DOHH2 (cell line): ENCODE measurements around the gene ANK3.

Experiments
- H3F3A ChIP-seq: fragments of 200-600 bp; sonication (generic), shearing (Covaris generic); 2 replicates; pipeline ENCODE4 v1.6.0; 2016; ENCODE audit warnings: antibody characterized with exemption, mild to moderate bottlenecking; ENCODE audit not compliant: control insufficient read depth, insufficient read depth
- H3K27ac ChIP-seq: fragments of 200-600 bp; sonication (generic); 2 replicates; pipeline ENCODE4 v1.5.1; 2014; ENCODE audit warnings: low read depth, mild to moderate bottlenecking, low read length, moderate library complexity
- H3K27me3 ChIP-seq: fragments of 200-600 bp; sonication (generic); 2 replicates; pipeline ENCODE4 v1.6.1; 2014; ENCODE audit warnings: mild to moderate bottlenecking, low read length, mixed read lengths; ENCODE audit not compliant: control insufficient read depth
- H3K36me3 ChIP-seq: fragments of 200-600 bp; sonication (generic); 2 replicates; pipeline ENCODE4 v1.6.1; 2014; ENCODE audit warnings: mild to moderate bottlenecking, low read length, moderate library complexity, mixed read lengths; ENCODE audit not compliant: control insufficient read depth
- H3K4me1 ChIP-seq: fragments of 200-600 bp; sonication (generic); 2 replicates; pipeline ENCODE4 v1.6.1; 2014; ENCODE audit warnings: mild to moderate bottlenecking, low read length, mixed read lengths; ENCODE audit not compliant: control insufficient read depth
- H3K4me2 ChIP-seq: fragments of 200-600 bp; sonication (generic); 2 replicates; pipeline ENCODE4 v1.6.0; 2014; ENCODE audit warnings: mild to moderate bottlenecking, low read length, moderate library complexity
- H3K4me3 ChIP-seq: fragments of 200-600 bp; sonication (generic); 2 replicates; pipeline ENCODE4 v1.5.1; 2014; ENCODE audit warnings: mild to moderate bottlenecking, low read length, mixed read lengths
- H3K79me2 ChIP-seq: fragments of 200-600 bp; sonication (generic); 2 replicates; pipeline ENCODE4 v1.6.1; 2014; ENCODE audit warnings: mild to moderate bottlenecking, low read length, mixed read lengths; ENCODE audit not compliant: control insufficient read depth
- H3K9me2 ChIP-seq: fragments of 200-600 bp; sonication (generic); replicated peaks from 2 replicates; pipeline ENCODE4 v1.6.1; 2014; ENCODE audit warnings: mild to moderate bottlenecking, low read length, mixed read lengths; ENCODE audit not compliant: control insufficient read depth
- H3K9me3 ChIP-seq: fragments of 200-600 bp; sonication (generic); 2 replicates; pipeline ENCODE4 v1.6.1; 2014; ENCODE audit warnings: antibody characterized with exemption, low read length, mixed read lengths; ENCODE audit not compliant: control insufficient read depth, insufficient read depth
- H4K20me1 ChIP-seq: fragments of 200-600 bp; sonication (generic); 2 replicates; pipeline ENCODE4 v1.6.0; 2014; ENCODE audit warnings: low read depth, mild to moderate bottlenecking, antibody characterized with exemption, low read length, moderate library complexity; ENCODE audit not compliant: control insufficient read depth, insufficient read depth
- CTCF ChIP-seq: fragments of 200-600 bp; sonication (generic); IDR thresholded peaks from one replicate; pipeline ENCODE4 v1.5.1; 2014; ENCODE audit warnings: antibody characterized with exemption, mild to moderate bottlenecking, low read depth, low read length; ENCODE audit not compliant: poor library complexity, severe bottlenecking
- EZH2phosphoT487 ChIP-seq: fragments of 200-600 bp; sonication (generic); IDR thresholded peaks from 2 replicates; pipeline ENCODE4 v1.6.1; 2017; ENCODE audit warnings: borderline replicate concordance, mild to moderate bottlenecking, antibody characterized with exemption, low read length, moderate library complexity, mixed read lengths

Gene ANK3

DNA sequence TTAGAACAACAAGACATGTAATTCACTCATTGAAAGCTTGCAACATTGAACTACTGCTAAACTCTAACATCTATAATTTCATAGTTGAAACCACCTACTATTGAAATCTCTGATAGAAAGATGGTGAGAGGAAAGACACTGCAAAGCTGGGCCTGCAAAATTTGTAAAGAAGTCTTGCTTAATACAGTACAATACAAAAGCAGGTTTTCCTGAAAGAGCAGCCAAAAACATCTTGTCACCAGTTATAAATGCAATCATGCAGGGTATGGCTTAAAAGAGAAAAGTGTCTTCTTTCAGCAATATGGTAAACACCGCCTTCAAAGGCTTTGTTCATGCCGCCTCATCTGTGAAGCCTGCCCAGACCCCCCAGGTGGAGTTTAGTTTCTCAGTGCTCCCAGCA lies 109.2 kb downstream of the ANK3 start:
- H3F3A ChIP-seq: peaks cover 10% of the 10 kb centered on the region; the same call in 1 of the 2 replicates
- H3K4me1 ChIP-seq: peaks cover 54% of the 10 kb centered on the region
- no peaks in the 10 kb centered on the region for H3K9me2 ChIP-seq
- no peak overlapping the region for H3K4me3 ChIP-seq
- H3K36me3 ChIP-seq: peaks cover 53% of the 10 kb centered on the region
- H4K20me1 ChIP-seq: no peaks in the 10 kb centered on the region
- H3K27ac ChIP-seq: no peak overlapping the region
- no peak for TF ChIP-seq EZH2phosphoT487
- TF ChIP-seq CTCF: no peak
- H3K79me2 ChIP-seq: peaks cover 56% of the 10 kb centered on the region
- no peaks in the 10 kb centered on the region for H3K9me3 ChIP-seq
- H3K4me2 ChIP-seq: no peak overlapping the region
- no peaks in the 10 kb centered on the region for H3K27me3 ChIP-seq

- H3K79me2 ChIP-seq: peaks cover 31% of the 10 kb centered on the region
- no peaks in the 10 kb centered on the region for H4K20me1 ChIP-seq
- H3K4me3 ChIP-seq: no peak overlapping the region
- peaks cover 13% of the 10 kb centered on the region; the same call in 1 of the 2 replicates for H3F3A ChIP-seq
- H3K4me2 ChIP-seq: no peak overlapping the region
- H3K9me3 ChIP-seq: peaks cover 11% of the 10 kb centered on the region
- H3K27ac ChIP-seq: no peak overlapping the region
- no peak for TF ChIP-seq EZH2phosphoT487
- no peak for TF ChIP-seq CTCF
- peaks cover 42% of the 10 kb centered on the region for H3K4me1 ChIP-seq
- no peaks in the 10 kb centered on the region for H3K9me2 ChIP-seq
- H3K36me3 ChIP-seq: peaks cover 76% of the 10 kb centered on the region
- H3K27me3 ChIP-seq: no peaks in the 10 kb centered on the region
Measured at GRCh38 chr10:60277656-60278055, 112.0 kb downstream of the ANK3 start.

DNA sequence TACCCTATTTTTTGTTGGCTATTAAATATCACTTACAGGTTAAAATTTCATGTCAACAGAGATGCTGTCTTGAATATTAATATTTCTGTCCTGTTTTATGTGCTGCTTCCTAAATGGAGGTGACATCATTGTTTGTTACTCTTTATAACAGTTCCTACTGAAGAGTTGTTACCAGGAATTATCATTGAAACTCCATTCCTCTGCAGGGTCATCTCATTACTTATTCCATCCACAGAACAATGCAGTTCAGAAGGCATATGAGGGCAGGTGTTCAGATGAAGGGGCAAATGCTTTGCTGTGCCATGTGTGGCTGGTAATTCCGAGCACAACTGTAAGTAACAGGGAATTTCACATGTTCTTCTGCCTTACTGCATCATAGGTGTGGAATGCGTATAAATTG lies 113.4 kb downstream of the ANK3 start:
- Histone ChIP-seq H3K36me3 (peaks cover 85% of the 10 kb centered on the region), H3K9me3 (peaks cover 11% of the 10 kb centered on the region), H3K27me3 (no peaks in the 10 kb centered on the region), H3K27ac (no peak overlapping the region), H3K4me1 (peaks cover 42% of the 10 kb centered on the region), H3F3A (peaks cover 24% of the 10 kb centered on the region), H4K20me1 (no peaks in the 10 kb centered on the region), H3K4me2 (no peak overlapping the region), H3K79me2 (peaks cover 17% of the 10 kb centered on the region), H3K4me3 (no peak overlapping the region), H3K9me2 (no peaks in the 10 kb centered on the region)
- TF ChIP-seq CTCF (no peak), EZH2phosphoT487 (no peak)
